Caco-2 (cell line): ENCODE measurements around the gene SELENOO. TPM values are rescaled to one million over a fixed set of nuclear protein-coding genes. Genes with fewer than 3 reads are reported as not detected.

Experiments
- BruUV-seq: library from RNA; stranded (reverse); fragments of 400-500 nt; replicated peaks from 2 replicates; lab custom pipeline; 2021; lab: Mats Ljungman, UMichigan
- CTCF ChIA-PET: fragments of 300-600 bp; sonication (Branson Sonifier 250); formaldehyde crosslinking; loops from one replicate; lab custom pipeline; 2022; ENCODE audit warnings: antibody characterized with exemption; lab: Charles Lee
- POLR2A ChIA-PET: fragments of 300-600 bp; sonication (Branson Sonifier 250); formaldehyde crosslinking; loops from one replicate; lab custom pipeline; 2022; ENCODE audit warnings: antibody characterized with exemption; lab: Charles Lee
- DNase-seq, 2 experiments: peaks; one replicate each; pipeline versions ENCODE4 v3.0.0 to v3.0.0-alpha.2; 2020 to 2022
- H3K27me3 ChIP-seq: replicated peaks from 2 replicates; pipeline ENCODE4 v1.6.0; 2011; ENCODE audit warnings: low read length; ENCODE audit not compliant: control insufficient read depth, insufficient read depth
- H3K36me3 ChIP-seq: 2 replicates; pipeline ENCODE4 v1.5.1; 2011; ENCODE audit warnings: low read length; ENCODE audit not compliant: control insufficient read depth, insufficient read depth
- H3K4me1 ChIP-seq: fragments of 250-450 bp; sonication (Bioruptor Pico); 2 replicates; pipeline ENCODE4 v1.5.1; 2020; ENCODE audit warnings: mild to moderate bottlenecking
- H3K4me3 ChIP-seq: 2 replicates; pipeline ENCODE4 v1.5.1; 2011; ENCODE audit warnings: low read depth, mild to moderate bottlenecking, control low read depth, low read length
- H3K9me3 ChIP-seq: fragments of 250-450 bp; sonication (Bioruptor Pico); 2 replicates; pipeline ENCODE4 v1.5.1; 2020; ENCODE audit warnings: mild to moderate bottlenecking, moderate library complexity
- H3K27ac Mint-ChIP-seq: one replicate; pipeline ENCODE4 v1.8.0; 2022; ENCODE audit warnings: mixed read lengths; ENCODE audit not compliant: unreplicated experiment
- H3K27me3 Mint-ChIP-seq: one replicate; pipeline ENCODE4 v1.8.0; 2022; ENCODE audit warnings: mixed read lengths; ENCODE audit not compliant: insufficient read depth, unreplicated experiment
- H3K36me3 Mint-ChIP-seq: one replicate; pipeline ENCODE4 v1.8.0; 2022; ENCODE audit warnings: mild to moderate bottlenecking, mixed read lengths; ENCODE audit not compliant: insufficient read depth, unreplicated experiment
- H3K4me1 Mint-ChIP-seq: one replicate; pipeline ENCODE4 v1.8.0; 2022; ENCODE audit warnings: low read depth, mixed read lengths; ENCODE audit not compliant: unreplicated experiment
- H3K4me3 Mint-ChIP-seq: one replicate; pipeline ENCODE4 v1.8.0; 2022; ENCODE audit warnings: mild to moderate bottlenecking, moderate library complexity, mixed read lengths; ENCODE audit not compliant: unreplicated experiment
- H3K9me3 Mint-ChIP-seq: one replicate; pipeline ENCODE4 v1.8.0; 2022; ENCODE audit warnings: mixed read lengths; ENCODE audit not compliant: unreplicated experiment
- intact Hi-C: fragments of 100-400 bp; cut with micrococcal nuclease; formaldehyde crosslinking; loops from one replicate; pipeline ENCODE4 v1.10.0; 2022; ENCODE audit not compliant: unreplicated experiment
- total RNA-seq: library from RNA; stranded (reverse); gene quantifications from 2 replicates; pipeline ENCODE4 v1.2.3, GENCODE V29; 2022
- TF ChIP-seq, protein P1 (sequence below), 2 experiments: fragments of 200-600 bp in 1 of 2; IDR thresholded peaks; 1 replicate in 1 of 2; 2 replicates in 1 of 2; pipeline versions ENCODE4 v1.5.1 to v1.8.0; 2011 to 2022; ENCODE audit warnings: antibody characterized with exemption in 1 of 2, control low read depth in 1 of 2, inconsistent platforms in 1 of 2, low read depth in 1 of 2, low read length in 1 of 2, mild to moderate bottlenecking in 1 of 2, moderate library complexity in 1 of 2; ENCODE audit not compliant: insufficient read depth in 1 of 2, severe bottlenecking in 1 of 2, unreplicated experiment in 1 of 2

Gene SELENOO
- total RNA-seq, 1 experiment from 2014 or later: 29.3 TPM

- Mint-ChIP-seq H3K27ac (no peak overlapping the region), H3K4me1 (no peaks in the 10 kb centered on the region), H3K36me3 (peaks cover 5% of the 10 kb centered on the region), H3K9me3 (no peaks in the 10 kb centered on the region), H3K4me3 (no peak overlapping the region), H3K27me3 (no peaks in the 10 kb centered on the region)
- Histone ChIP-seq H3K4me1 (peaks cover 5% of the 10 kb centered on the region), H3K36me3 (no peaks in the 10 kb centered on the region), H3K27me3 (no peaks in the 10 kb centered on the region), H3K4me3 (no peak overlapping the region), H3K9me3 (no peaks in the 10 kb centered on the region)
- no peak for DNase-seq
- intact Hi-C loops: no loop called here
- no TSS peak for BruUV-seq
- ChIA-PET POLR2A (no interaction called here), CTCF (no interaction called here)
- TF ChIP-seq, protein P1, sequence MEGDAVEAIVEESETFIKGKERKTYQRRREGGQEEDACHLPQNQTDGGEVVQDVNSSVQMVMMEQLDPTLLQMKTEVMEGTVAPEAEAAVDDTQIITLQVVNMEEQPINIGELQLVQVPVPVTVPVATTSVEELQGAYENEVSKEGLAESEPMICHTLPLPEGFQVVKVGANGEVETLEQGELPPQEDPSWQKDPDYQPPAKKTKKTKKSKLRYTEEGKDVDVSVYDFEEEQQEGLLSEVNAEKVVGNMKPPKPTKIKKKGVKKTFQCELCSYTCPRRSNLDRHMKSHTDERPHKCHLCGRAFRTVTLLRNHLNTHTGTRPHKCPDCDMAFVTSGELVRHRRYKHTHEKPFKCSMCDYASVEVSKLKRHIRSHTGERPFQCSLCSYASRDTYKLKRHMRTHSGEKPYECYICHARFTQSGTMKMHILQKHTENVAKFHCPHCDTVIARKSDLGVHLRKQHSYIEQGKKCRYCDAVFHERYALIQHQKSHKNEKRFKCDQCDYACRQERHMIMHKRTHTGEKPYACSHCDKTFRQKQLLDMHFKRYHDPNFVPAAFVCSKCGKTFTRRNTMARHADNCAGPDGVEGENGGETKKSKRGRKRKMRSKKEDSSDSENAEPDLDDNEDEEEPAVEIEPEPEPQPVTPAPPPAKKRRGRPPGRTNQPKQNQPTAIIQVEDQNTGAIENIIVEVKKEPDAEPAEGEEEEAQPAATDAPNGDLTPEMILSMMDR (IDR thresholded peaks at IDR 0.05; ENCODE audit: insufficient read depth in 1 of 2, low read depth in 1 of 2, low read length in 1 of 2, severe bottlenecking in 1 of 2, unreplicated experiment in 1 of 2): no peak
Observed at GRCh38 chr22:50257041-50257440, 56.2 kb downstream of the SELENOO start.

DNA sequence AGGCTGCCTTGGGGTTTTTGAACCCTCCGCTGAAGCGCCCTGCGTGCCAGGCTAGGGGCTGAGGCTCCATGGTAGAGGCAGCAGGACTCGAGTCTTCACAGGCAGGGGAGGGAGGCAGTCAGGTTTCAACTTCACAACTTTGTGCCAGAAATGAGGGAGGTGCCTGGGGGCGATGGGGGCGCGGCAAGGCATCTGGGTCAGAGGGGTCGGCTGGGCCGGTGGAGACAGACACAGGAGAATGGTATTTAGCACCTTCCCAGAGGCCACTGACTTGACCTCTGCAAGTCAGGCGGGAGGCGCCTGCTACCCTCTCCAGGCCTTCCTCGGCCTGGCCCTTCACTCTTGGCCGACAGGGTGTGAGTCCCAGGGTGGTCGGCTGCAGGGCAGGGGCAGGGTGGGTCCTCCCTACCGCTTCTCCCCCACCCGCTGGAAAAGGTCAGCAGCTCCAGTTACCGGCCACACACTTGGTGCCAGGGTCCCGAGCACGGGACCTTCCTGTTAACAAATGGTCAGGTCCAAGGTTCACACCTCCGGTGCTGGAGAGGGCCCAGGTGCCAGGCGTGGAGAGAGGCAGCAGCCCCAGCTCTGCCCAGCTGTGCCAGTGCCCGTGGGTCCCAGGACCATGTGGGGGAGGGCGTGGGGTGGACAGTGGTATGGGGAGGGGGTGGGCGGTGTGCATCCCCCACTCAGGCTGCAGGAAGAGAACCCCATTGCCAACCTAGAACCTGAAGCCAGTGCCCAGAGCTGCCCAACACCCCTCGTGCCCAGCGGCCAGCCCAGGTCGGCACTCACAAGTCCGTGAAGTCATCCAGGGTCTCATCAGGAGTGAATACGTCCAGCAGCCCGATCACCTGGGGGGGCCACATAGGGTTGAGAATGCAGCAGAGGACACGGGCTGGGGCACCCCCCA is 56.9 kb downstream of the SELENOO start:
- Histone ChIP-seq H3K9me3 (no peaks in the 10 kb centered on the region), H3K27me3 (no peaks in the 10 kb centered on the region), H3K36me3 (no peaks in the 10 kb centered on the region), H3K4me1 (peaks cover 10% of the 10 kb centered on the region; the same call in 1 of the 2 replicates), H3K4me3 (no peak overlapping the region)
- BruUV-seq: no TSS peak
- TF ChIP-seq, protein P1 (IDR thresholded peaks at IDR 0.05; ENCODE audit: insufficient read depth in 1 of 2, low read depth in 1 of 2, low read length in 1 of 2, severe bottlenecking in 1 of 2, unreplicated experiment in 1 of 2): no peak
- H3K27me3 Mint-ChIP-seq: no peaks in the 10 kb centered on the region
- no peaks in the 10 kb centered on the region for H3K4me1 Mint-ChIP-seq
- H3K27ac Mint-ChIP-seq: no peak overlapping the region
- POLR2A ChIA-PET: no interaction called here
- no peak overlapping the region for H3K4me3 Mint-ChIP-seq
- DNase-seq: no peak
- H3K9me3 Mint-ChIP-seq: no peaks in the 10 kb centered on the region
- peaks cover 5% of the 10 kb centered on the region for H3K36me3 Mint-ChIP-seq
- CTCF ChIA-PET: no interaction called here
- intact Hi-C loops: no loop called here

- TF ChIP-seq, protein P1 (IDR thresholded peaks at IDR 0.05; ENCODE audit: insufficient read depth in 1 of 2, low read depth in 1 of 2, low read length in 1 of 2, severe bottlenecking in 1 of 2, unreplicated experiment in 1 of 2): no peak
- Mint-ChIP-seq H3K27me3 (no peaks in the 10 kb centered on the region), H3K9me3 (no peaks in the 10 kb centered on the region), H3K36me3 (peaks cover 5% of the 10 kb centered on the region), H3K27ac (peak overlapping the region; percentile 48), H3K4me1 (no peaks in the 10 kb centered on the region), H3K4me3 (peak overlapping the region; percentile 61)
- POLR2A ChIA-PET: no interaction called here
- Histone ChIP-seq H3K9me3 (no peaks in the 10 kb centered on the region), H3K36me3 (no peaks in the 10 kb centered on the region), H3K4me1 (peaks cover 11% of the 10 kb centered on the region; the same call in 1 of the 2 replicates), H3K27me3 (no peaks in the 10 kb centered on the region), H3K4me3 (no peak overlapping the region)
- no TSS peak for BruUV-seq
- CTCF ChIA-PET: no interaction called here
- no peak for DNase-seq
- intact Hi-C loops: no loop called here
Observed at GRCh38 chr22:50258361-50259292, 57.8 kb downstream of the SELENOO start.
